ENCODE data around the gene NRBP1. TPM values are rescaled to one million over a fixed set of nuclear protein-coding genes. Genes with fewer than 3 reads are reported as not detected.
"Not testable (repeated sequence)": the region's sequence is repeated elsewhere in the genome, so short reads cannot be mapped to it uniquely, and the experiment has no call there.

The NRBP1 gene
- total RNA-seq, 1 donor from 2014 or later: 79.0 TPM

- DNase-seq (ENCODE audit: low read depth in 2 of 2): no peak
Measured at GRCh38 chr2:27421660-27422250, 6.7 kb upstream of the NRBP1 start.

GRCh38 chr2:27422958-27423357 lies 5.5 kb upstream of the NRBP1 start:
- no peak for DNase-seq (ENCODE audit: low read depth in 2 of 2)

DNA sequence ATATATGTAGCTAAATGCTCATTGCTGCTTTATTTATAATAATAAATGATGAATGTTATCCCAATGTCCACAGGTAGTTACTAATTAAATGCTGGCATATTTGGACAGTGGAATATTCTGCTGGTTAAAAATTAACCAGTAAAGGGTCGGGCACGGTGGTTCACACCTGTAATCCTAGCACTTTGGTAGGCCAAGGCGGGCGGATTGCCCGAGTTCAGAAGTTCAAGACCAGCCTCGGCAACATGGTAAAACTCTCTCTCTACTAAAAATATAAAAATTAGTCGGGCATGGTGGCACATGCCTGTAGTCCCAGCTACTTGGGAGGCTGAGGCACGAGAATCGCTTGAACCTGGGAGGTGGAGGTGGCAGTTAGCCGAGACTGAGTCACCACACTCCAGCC lies 3.4 kb upstream of the NRBP1 start:
- DNase-seq (ENCODE audit: low read depth in 2 of 2): not testable (repeated sequence)

DNA sequence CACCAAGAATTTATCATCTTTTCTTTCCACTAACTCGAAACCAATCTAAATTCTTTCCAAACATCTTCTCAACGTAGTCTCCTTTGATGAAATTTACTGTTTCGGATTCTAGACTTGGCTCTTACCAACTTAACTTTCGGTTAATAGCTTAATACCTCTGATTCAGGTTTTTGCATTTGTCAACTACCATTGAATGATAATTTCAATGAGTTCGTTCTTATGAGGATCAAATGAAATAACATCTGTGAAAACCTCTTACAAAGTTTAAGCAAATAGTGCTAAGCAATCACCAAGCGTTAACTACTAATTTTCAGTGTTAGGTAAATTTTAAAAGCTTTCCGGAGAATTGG lies 593 bp upstream of the NRBP1 start:
- DNase-seq (ENCODE audit: low read depth in 2 of 2): no peak

DNA sequence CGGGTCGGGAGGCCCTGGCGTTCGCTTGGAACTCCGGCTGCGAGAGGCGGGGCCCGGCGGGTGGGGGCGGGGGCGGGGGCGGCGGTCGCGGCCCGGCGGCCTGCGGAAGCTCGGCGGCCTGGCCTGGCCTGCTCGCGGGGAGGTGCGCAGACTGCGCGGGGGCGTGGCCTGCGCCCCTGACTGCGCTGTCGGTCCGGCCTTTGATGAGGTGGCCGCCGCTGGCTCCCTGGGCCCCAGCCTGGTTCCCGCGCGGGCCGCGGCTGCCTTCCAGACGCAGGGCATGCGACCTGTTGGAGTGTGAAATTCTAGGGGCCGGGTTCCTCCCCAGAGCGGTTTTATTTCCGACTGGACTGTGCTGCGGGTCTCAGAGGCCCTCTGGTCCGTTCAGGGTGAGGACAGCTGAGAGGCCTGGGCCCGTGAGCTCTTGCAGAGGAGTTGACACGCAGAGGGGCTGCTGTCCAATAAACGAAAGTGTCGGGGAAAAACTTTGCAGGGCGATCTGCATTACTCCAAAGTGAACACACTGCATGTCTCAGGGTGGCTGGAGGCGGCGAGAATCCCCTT lies 629 bp downstream of the NRBP1 start:
- peak; percentile 90 to 91 for DNase-seq (ENCODE audit: low read depth in 2 of 2)

DNA sequence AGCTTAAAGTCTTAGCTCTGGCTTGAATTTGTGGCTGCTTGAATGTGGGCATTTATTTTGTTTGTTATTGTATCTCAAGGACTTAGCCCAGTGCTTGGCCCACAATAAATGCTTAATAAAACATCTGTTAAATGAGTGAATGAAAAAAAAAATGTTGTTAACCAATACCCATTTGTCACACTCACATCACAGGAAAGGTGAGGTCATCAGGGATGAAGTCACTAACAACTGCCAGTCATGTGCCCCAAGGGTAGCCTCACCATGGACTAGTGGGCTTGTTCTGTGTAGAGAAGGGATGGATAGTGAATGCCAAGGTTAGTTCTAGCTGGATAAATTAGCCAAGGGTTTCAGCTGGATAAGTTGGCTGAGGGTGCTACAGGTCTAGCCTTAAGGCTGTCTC lies 3.0 kb downstream of the NRBP1 start:
- peak; percentile 75 to 90 for DNase-seq (ENCODE audit: low read depth in 2 of 2)

DNA sequence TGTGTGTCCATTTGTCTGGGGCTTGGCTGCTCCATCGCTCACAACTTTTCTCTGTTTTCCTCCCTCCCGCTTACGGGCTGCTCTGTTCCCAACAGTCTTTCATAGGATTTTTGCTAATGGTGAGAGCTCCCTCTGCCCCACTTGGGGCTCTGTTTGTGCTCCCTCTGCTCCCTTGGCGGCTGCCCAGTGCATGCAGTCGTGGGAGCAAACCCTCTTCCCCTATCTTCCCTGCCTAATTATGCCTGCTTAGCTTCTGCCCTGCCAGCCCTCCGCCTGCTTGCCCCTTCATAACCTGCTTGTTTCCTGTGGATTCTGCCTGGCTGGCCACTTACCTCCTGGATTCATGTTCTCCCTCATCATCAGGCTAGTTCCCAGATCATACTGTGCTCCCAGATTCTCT lies 7.2 kb downstream of the NRBP1 start:
- no peak for DNase-seq (ENCODE audit: low read depth in 2 of 2)

DNA sequence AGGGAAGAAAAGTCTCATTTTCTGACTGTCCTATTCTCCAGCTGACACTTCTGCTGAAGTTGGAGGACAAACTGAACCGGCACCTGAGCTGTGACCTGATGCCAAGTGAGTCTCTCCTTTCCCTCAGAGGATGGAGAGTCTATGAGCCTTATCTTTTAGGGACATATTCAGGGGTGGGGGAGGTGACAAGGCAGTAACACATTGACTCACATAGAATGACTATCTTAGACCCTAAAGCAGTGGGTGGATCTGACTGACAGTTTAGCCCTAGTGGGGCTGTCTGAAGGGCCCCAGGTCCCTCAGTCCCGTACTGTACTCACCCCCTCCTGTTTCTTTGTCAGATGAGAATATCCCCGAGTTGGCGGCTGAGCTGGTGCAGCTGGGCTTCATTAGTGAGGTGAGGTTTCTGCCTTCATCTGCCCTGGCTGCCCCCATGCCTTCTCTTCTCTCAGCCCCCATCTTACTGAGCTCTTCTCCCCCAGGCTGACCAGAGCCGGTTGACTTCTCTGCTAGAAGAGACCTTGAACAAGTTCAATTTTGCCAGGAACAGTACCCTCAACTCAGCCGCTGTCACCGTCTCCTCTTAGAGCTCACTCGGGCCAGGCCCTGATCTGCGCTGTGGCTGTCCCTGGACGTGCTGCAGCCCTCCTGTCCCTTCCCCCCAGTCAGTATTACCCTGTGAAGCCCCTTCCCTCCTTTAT lies 12.9 kb downstream of the NRBP1 start:
- no peak for DNase-seq (ENCODE audit: low read depth in 2 of 2)

GRCh38 chr2:27441958-27442919 lies 13.8 kb downstream of the NRBP1 start, which contains the start of gene KRTCAP3:
Gene KRTCAP3, plus strand, starts transcription at chr2:27442381. Its CDS starts 32 bp downstream, at chr2:27442413.
- DNase-seq (ENCODE audit: low read depth in 2 of 2): no peak

DNA sequence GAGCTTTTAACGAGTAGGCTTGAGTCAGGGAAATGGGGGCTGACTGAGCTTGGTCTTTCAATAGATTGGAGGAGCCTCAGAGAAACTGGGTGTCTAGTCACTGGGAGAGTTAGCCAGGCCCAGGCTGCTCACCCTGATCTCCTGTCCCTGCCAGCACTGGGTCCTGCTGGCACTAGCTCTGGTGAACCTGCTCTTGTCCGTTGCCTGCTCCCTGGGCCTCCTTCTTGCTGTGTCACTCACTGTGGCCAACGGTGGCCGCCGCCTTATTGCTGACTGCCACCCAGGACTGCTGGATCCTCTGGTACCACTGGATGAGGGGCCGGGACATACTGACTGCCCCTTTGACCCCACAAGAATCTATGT lies 14.5 kb downstream of the NRBP1 start:
- no peak for DNase-seq (ENCODE audit: low read depth in 2 of 2)

- DNase-seq (ENCODE audit: low read depth in 2 of 2): no peak
Measured at GRCh38 chr2:27445155-27445554, 16.7 kb downstream of the NRBP1 start.

DNA sequence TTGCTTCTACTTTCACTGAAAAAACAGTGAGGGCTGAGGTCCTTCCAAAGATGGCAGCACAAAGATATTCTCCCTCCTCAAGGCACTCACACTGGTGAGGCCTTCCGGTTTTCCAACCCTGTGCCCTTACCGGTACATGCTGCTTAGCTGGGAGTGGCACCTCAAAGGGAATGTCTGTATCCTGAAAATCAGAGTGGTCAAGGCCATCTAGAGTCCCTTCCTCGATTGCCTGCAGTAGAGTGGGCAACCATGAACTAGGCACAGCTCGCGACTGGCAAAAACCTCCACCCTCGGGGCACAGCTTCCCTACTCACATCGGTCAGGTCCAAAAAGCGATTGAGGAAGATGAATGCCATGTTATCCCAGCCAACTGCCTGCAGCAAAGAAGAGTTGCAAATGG lies 17.2 kb downstream of the NRBP1 start:
- DNase-seq (ENCODE audit: low read depth in 2 of 2): no peak

DNA sequence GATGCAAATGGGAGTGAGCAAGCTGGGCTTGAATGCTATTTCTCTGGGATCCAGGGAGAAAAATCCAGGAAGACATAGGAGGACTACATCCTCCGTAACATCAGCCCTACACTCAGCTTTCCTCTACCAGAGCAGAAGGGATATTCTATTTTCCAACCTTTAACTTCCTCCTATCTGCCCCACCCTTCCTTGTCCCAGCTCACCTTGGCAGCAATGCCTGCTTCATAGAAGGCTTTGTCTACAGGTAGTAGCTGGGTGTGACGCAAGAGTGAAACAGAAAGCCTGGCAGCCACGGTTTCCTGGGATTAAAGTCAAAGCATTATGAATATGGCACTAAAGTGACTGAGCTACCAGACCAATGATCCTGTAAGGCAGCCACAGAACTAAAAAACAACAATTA lies 17.6 kb downstream of the NRBP1 start:
- DNase-seq (ENCODE audit: low read depth in 2 of 2): no peak

GRCh38 chr2:27448381-27448780 lies 19.9 kb downstream of the NRBP1 start:
- no peak for DNase-seq (ENCODE audit: low read depth in 2 of 2)

GRCh38 chr2:27451095-27451494 lies 22.7 kb downstream of the NRBP1 start:
- no peak for DNase-seq (ENCODE audit: low read depth in 2 of 2)

DNA sequence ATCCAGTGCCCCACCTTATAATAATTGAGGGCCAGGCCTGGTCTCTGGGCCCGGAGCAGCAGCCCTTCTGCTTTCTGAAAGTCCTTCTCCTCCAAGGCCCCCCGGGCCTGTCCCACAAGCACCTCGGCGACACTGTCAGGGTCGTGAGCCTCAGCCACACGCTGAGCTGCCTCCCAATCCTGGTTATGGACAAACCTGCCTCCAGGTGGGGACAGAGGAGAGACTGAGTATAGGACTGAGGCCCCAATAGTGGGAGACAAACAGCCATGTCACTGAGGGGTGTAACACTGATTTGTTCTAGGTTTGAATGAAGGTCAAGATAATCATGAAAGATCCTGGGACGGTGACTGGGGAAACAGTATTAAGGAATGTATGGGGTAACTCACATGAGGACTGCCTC lies 25.5 kb downstream of the NRBP1 start:
- no peak for DNase-seq (ENCODE audit: low read depth in 2 of 2)

- peak in 1 of 2 donors; percentile 10 for DNase-seq (ENCODE audit: low read depth in 2 of 2)
Measured at GRCh38 chr2:27461118-27461517, 32.7 kb downstream of the NRBP1 start.

- DNase-seq (ENCODE audit: low read depth in 2 of 2): no peak
Measured at GRCh38 chr2:27464443-27464842, 36.0 kb downstream of the NRBP1 start.

DNA sequence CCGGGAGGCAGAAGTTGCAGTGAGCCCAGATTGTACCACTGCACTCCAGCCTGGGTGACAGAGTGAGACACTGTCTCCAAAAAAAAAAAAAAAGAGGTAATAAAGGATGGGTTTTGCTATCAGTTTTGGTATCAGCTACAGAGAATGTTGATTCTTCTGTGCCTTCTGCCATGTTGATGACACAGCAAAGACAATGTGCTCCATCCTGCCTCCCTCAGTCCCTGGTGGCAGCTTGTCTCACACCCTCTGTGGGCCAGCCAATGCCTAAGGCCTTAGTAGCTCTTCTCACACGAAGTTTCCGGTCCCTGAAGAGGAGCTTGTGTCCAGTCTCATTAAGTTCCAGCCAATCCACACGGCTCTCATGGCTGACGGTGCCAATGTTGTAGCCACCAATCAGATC lies 43.5 kb downstream of the NRBP1 start:
- no peak for DNase-seq (ENCODE audit: low read depth in 2 of 2)

GRCh38 chr2:27485496-27485895 lies 57.1 kb downstream of the NRBP1 start:
- DNase-seq (ENCODE audit: low read depth in 2 of 2): no peak

- peak; percentile 21 to 42 for DNase-seq (ENCODE audit: low read depth in 2 of 2)
Measured at GRCh38 chr2:27489118-27489497, 60.7 kb downstream of the NRBP1 start.
